ENCODE measurements around the gene TMEFF2. TPM values are rescaled to one million over a fixed set of nuclear protein-coding genes. Genes with fewer than 3 reads are reported as not detected.

The TMEFF2 gene
- total and polyA plus RNA-seq, 10 of the 15 experiments (the other 5 are each of a cell fraction or from before 2014, with no cell fraction given), result not detected

DNA sequence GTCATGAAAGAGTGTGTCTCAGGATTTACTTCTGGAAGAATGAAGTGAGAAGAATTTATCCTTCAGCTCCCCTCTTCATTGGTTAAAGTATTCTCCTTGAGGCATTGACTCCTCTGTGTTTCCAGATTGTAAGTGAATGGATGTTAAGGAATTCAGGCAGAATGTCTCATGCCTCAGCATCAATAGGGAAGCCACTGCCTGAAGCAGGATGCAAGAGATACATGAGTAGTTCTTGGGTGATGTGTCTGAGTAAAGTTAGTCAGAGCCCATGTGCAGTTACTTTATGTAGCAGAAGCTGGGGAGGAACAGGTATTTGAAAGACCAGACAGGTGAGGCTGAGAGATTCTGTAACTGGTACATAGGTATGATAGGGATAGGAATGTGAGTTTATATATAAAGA lies 34.0 kb upstream of the TMEFF2 start:
- Histone ChIP-seq H3K27ac (ENCODE audit: control insufficient read depth, insufficient read depth) (no peak overlapping the region), H4K20me1 (ENCODE audit: control insufficient read depth, insufficient read depth) (no peaks in the 10 kb centered on the region), H3K36me3 (ENCODE audit: control insufficient read depth in 2 of 2, insufficient read depth in 2 of 2, low read length in 1 of 2) (no peaks in the 10 kb centered on the region), H3K4me3 (no peak overlapping the region), H3K79me2 (ENCODE audit: control insufficient read depth, insufficient read depth, low read length) (no peaks in the 10 kb centered on the region), H2AFZ (ENCODE audit: control insufficient read depth, low read depth, low read length) (no peak overlapping the region), H3K9me3 (replicated peaks; ENCODE audit: control insufficient read depth, insufficient read depth, low read length) (no peaks in the 10 kb centered on the region), H3K4me1 (ENCODE audit: control insufficient read depth, insufficient read depth, low read length) (no peaks in the 10 kb centered on the region), H3K4me2 (ENCODE audit: control insufficient read depth, insufficient read depth) (no peak overlapping the region), H3K27me3 (replicated peaks in 1 of 2; ENCODE audit: control insufficient read depth in 2 of 2, insufficient read depth in 2 of 2, low read length in 1 of 2) (no peaks in the 10 kb centered on the region; a peak in 1 of 4 replicates), H3K9ac (ENCODE audit: control insufficient read depth, insufficient read depth, low read length) (no peak overlapping the region)
- TF ChIP-seq NR2C1 (IDR thresholded peaks at IDR 0.05) (no peak), SKIL (IDR thresholded peaks at IDR 0.05; ENCODE audit: low read depth, poor library complexity, severe bottlenecking) (no peak), HDGF (IDR thresholded peaks at IDR 0.05) (no peak)
- BruUV-seq (replicated peaks), result no TSS peak
- in situ Hi-C loops (cut with MboI) (no loop called here), intact Hi-C loops (cut with micrococcal nuclease; ENCODE audit: unreplicated experiment) (no loop called here)
- RAD21 ChIA-PET (ENCODE audit: unreplicated experiment), result no interaction called here
- SMC1A ChIA-PET (ENCODE audit: uncharacterized antibody, unreplicated experiment), result interaction anchor here (0.9 kb wide), 1 partner anchor 23 kb away, joined by 3 read pairs; no protein-coding TSS in a partner anchor
- FAIRE-seq, result no peak
- DNase-seq (ENCODE audit: low read depth, low spot score), result no peak
- CTCF ChIA-PET, result no interaction called here
- ATAC-seq, result no peak
- POLR2A ChIA-PET, result no interaction called here

DNA sequence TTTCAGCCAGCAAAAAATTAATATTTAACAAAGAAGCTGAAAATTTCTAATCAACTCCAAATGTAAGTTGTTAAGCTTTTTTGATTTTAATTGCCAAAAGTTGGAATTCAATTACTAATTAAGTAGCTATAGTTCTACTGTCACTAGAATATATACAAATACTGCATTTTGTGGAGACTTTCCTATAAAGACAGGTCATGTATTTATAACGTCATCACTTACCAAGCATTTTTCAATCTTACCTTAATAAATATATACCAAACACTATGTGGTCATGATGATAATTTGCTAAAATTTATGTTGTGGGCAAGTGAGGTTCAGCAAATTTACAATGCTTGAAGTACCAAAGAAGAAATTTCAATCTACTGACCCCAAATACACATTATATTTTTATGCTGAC lies 24.2 kb upstream of the TMEFF2 start:
- in situ Hi-C loops (cut with MboI), result no loop called here
- Histone ChIP-seq H3K4me1 (ENCODE audit: control insufficient read depth, insufficient read depth, low read length) (no peaks in the 10 kb centered on the region), H3K27ac (ENCODE audit: control insufficient read depth, insufficient read depth) (no peak overlapping the region), H3K27me3 (replicated peaks in 1 of 2; ENCODE audit: control insufficient read depth in 2 of 2, insufficient read depth in 2 of 2, low read length in 1 of 2) (no peaks in the 10 kb centered on the region), H3K79me2 (ENCODE audit: control insufficient read depth, insufficient read depth, low read length) (no peaks in the 10 kb centered on the region), H3K4me2 (ENCODE audit: control insufficient read depth, insufficient read depth) (no peak overlapping the region), H3K36me3 (ENCODE audit: control insufficient read depth in 2 of 2, insufficient read depth in 2 of 2, low read length in 1 of 2) (no peaks in the 10 kb centered on the region), H2AFZ (ENCODE audit: control insufficient read depth, low read depth, low read length) (no peak overlapping the region), H3K9ac (ENCODE audit: control insufficient read depth, insufficient read depth, low read length) (no peak overlapping the region), H3K4me3 (no peak overlapping the region), H4K20me1 (ENCODE audit: control insufficient read depth, insufficient read depth) (no peaks in the 10 kb centered on the region), H3K9me3 (replicated peaks; ENCODE audit: control insufficient read depth, insufficient read depth, low read length) (no peaks in the 10 kb centered on the region)
- no TSS peak for BruUV-seq (replicated peaks)
- ATAC-seq, result no peak
- intact Hi-C loops (cut with micrococcal nuclease; ENCODE audit: unreplicated experiment), result no loop called here
- DNase-seq (ENCODE audit: low read depth, low spot score), result no peak
- ChIA-PET SMC1A (ENCODE audit: uncharacterized antibody, unreplicated experiment) (interaction anchor here (2.2 kb wide), 1 partner anchor 56 kb away, joined by 8 read pairs; no protein-coding TSS in a partner anchor), POLR2A (no interaction called here), CTCF (no interaction called here), RAD21 (ENCODE audit: unreplicated experiment) (no interaction called here)
- 75% methylated on average over 1 of the region's 1 CpG for WGBS (ENCODE audit: insufficient coverage, insufficient replicate concordance, low lambda C conversion rate, missing lambda C conversion rate)
- FAIRE-seq, result no peak
- TF ChIP-seq SREBF2 (IDR thresholded peaks at IDR 0.05; ENCODE audit: low read length) (no peak), MEF2B (IDR thresholded peaks at IDR 0.05; ENCODE audit: partially characterized antibody, poor library complexity, severe bottlenecking) (no peak), ZNF24 (IDR thresholded peaks at IDR 0.05) (no peak), ZNF687 (IDR thresholded peaks at IDR 0.05) (no peak), RBBP5 (conservative IDR thresholded peaks at IDR 0.05) (no peak), SMAD1 (IDR thresholded peaks at IDR 0.05; ENCODE audit: low read depth, partially characterized antibody) (no peak), STAT3 (IDR thresholded peaks at IDR 0.05; ENCODE audit: low read depth, low read length) (no peak), TARDBP (IDR thresholded peaks at IDR 0.05; ENCODE audit: borderline replicate concordance) (no peak), HDGF (IDR thresholded peaks at IDR 0.05) (no peak)
- TF ChIP-seq, protein P1, sequence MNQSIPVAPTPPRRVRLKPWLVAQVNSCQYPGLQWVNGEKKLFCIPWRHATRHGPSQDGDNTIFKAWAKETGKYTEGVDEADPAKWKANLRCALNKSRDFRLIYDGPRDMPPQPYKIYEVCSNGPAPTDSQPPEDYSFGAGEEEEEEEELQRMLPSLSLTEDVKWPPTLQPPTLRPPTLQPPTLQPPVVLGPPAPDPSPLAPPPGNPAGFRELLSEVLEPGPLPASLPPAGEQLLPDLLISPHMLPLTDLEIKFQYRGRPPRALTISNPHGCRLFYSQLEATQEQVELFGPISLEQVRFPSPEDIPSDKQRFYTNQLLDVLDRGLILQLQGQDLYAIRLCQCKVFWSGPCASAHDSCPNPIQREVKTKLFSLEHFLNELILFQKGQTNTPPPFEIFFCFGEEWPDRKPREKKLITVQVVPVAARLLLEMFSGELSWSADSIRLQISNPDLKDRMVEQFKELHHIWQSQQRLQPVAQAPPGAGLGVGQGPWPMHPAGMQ (IDR thresholded peaks at IDR 0.05; ENCODE audit: borderline replicate concordance), result no peak
